Measurements from ENCODE around the gene MYOT. TPM values are rescaled to one million over a fixed set of nuclear protein-coding genes. Genes with fewer than 3 reads are reported as not detected.

Gene MYOT
- polyA plus RNA-seq, 3 donors: not detected

GRCh38 chr5:137914758-137915157 lies 47.1 kb downstream of the MYOT start:
- Histone ChIP-seq H3K36me3 (replicated peaks in 1 of 2; ENCODE audit: control insufficient read depth in 1 of 2, insufficient read depth in 2 of 2, low read length in 2 of 2) (no peaks in the 10 kb centered on the region), H3K9me3 (replicated peaks in 1 of 2; ENCODE audit: control insufficient read depth in 1 of 2, insufficient read depth in 1 of 2, low read length in 2 of 2) (peaks cover 21 to 29% of the 10 kb centered on the region in 2 donors), H3K79me2 (ENCODE audit: insufficient read depth, low read length) (no peaks in the 10 kb centered on the region), H3K27ac (ENCODE audit: low read depth in 1 of 2, low read length in 2 of 2) (no peak overlapping the region), H3K9ac (ENCODE audit: insufficient read depth, low read length, poor library complexity, severe bottlenecking) (no peak overlapping the region), H4K20me1 (ENCODE audit: insufficient read depth, low read length) (no peaks in the 10 kb centered on the region), H3K27me3 (ENCODE audit: control insufficient read depth in 2 of 2, insufficient read depth in 2 of 2, low read length in 2 of 2) (no peaks in the 10 kb centered on the region), H2AFZ (ENCODE audit: insufficient read depth, low read depth, low read length, poor library complexity, severe bottlenecking) (no peak overlapping the region), H3K4me1 (ENCODE audit: control insufficient read depth in 1 of 2, insufficient read depth in 2 of 2, low read length in 2 of 2) (no peaks in the 10 kb centered on the region), H3K4me3 (replicated peaks in 1 of 3; ENCODE audit: low read depth in 2 of 3, low read length in 3 of 3) (no peak overlapping the region), H3K4me2 (replicated peaks; ENCODE audit: extremely low read depth, low read length, poor library complexity, severe bottlenecking) (no peak overlapping the region)
- Mint-ChIP-seq H3K4me3 (no peak overlapping the region), H3K27me3 (ENCODE audit: low read depth in 3 of 3) (peaks cover 0 to 6% (median 0%) of the 10 kb centered on the region in 3 donors), H3K4me1 (no peaks in the 10 kb centered on the region), H3K36me3 (no peaks in the 10 kb centered on the region), H3K27ac (no peak overlapping the region), H3K9me3 (peaks cover 14 to 44% (median 38%) of the 10 kb centered on the region in 7 donors)
- TF ChIP-seq CTCF (IDR thresholded peaks at IDR 0.05): no peak
- no CpG with 5 or more reads among the region's 2 CpGs for WGBS (ENCODE audit: insufficient coverage)
- intact Hi-C loops (cut with micrococcal nuclease): no loop called here
- DNase-seq: no peak

- Histone ChIP-seq H4K20me1 (ENCODE audit: insufficient read depth, low read length) (no peaks in the 10 kb centered on the region), H3K79me2 (ENCODE audit: insufficient read depth, low read length) (no peaks in the 10 kb centered on the region), H3K36me3 (replicated peaks in 1 of 2; ENCODE audit: control insufficient read depth in 1 of 2, insufficient read depth in 2 of 2, low read length in 2 of 2) (no peaks in the 10 kb centered on the region), H2AFZ (ENCODE audit: insufficient read depth, low read depth, low read length, poor library complexity, severe bottlenecking) (no peak overlapping the region), H3K4me2 (replicated peaks; ENCODE audit: extremely low read depth, low read length, poor library complexity, severe bottlenecking) (no peak overlapping the region), H3K27ac (ENCODE audit: low read depth in 1 of 2, low read length in 2 of 2) (no peak overlapping the region), H3K9me3 (replicated peaks in 1 of 2; ENCODE audit: control insufficient read depth in 1 of 2, insufficient read depth in 1 of 2, low read length in 2 of 2) (peaks cover 21 to 29% of the 10 kb centered on the region in 2 donors), H3K4me1 (ENCODE audit: control insufficient read depth in 1 of 2, insufficient read depth in 2 of 2, low read length in 2 of 2) (no peaks in the 10 kb centered on the region), H3K27me3 (ENCODE audit: control insufficient read depth in 2 of 2, insufficient read depth in 2 of 2, low read length in 2 of 2) (no peaks in the 10 kb centered on the region), H3K9ac (ENCODE audit: insufficient read depth, low read length, poor library complexity, severe bottlenecking) (no peak overlapping the region), H3K4me3 (replicated peaks in 1 of 3; ENCODE audit: low read depth in 2 of 3, low read length in 3 of 3) (no peak overlapping the region)
- Mint-ChIP-seq H3K27ac (no peak overlapping the region), H3K36me3 (no peaks in the 10 kb centered on the region), H3K4me3 (no peak overlapping the region), H3K27me3 (ENCODE audit: low read depth in 3 of 3) (peaks cover 0 to 4% (median 0%) of the 10 kb centered on the region in 3 donors), H3K9me3 (peaks cover 14 to 44% (median 37%) of the 10 kb centered on the region in 7 donors), H3K4me1 (no peaks in the 10 kb centered on the region)
- no peak for DNase-seq
- WGBS (ENCODE audit: insufficient coverage): no CpG with 5 or more reads among the region's 1 CpG
- intact Hi-C loops (cut with micrococcal nuclease): no loop called here
- TF ChIP-seq CTCF (IDR thresholded peaks at IDR 0.05): no peak
Observed at GRCh38 chr5:137916923-137917322, 49.3 kb downstream of the MYOT start.

Measured in CD14-positive monocyte (primary cell).